Stimulated activated CD8-positive, alpha-beta memory T cell treated with anti-CD3 and anti-CD28 coated beads, Interleukin-7, amount 100 ng/mL, for 1 hour (primary cell): ENCODE results near the gene SPANXD.
"Not testable (repeated sequence)": the region's sequence is repeated elsewhere in the genome, so short reads cannot be mapped to it uniquely, and the experiment has no call there.

Experiments used
- DNase-seq, 2 donors: peaks; one replicate each; pipeline ENCODE4 v3.0.0-alpha.2; 2020; ENCODE audit warnings: low read depth in 2 of 2

Gene SPANXD

GRCh38 chrX:141698639-141699038, at the start of gene SPANXD:
Gene SPANXD (minus strand): TSS chrX:141698739. CDS start chrX:141698405, 334 bp downstream.
- DNase-seq = not testable (repeated sequence)

DNA sequence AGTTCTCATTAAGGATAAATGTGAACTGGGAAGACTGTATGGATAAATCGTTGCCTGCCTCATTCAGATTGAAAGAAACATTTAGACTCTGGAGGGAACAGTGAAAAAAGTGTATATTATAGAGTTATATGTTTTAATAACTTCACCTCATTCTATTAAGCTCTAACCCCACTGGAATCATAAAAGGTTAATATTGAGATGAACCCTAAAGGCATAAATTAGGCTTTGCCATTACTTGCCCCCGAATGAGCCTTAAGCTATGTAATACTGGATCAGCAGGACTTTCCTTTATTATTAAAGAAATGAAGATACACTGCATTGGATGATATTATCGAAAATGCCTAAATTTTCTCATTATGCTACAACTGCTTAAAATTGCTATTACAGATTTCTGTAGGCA, 44.1 kb upstream of the SPANXD start:
- no peak for DNase-seq

- no peak for DNase-seq
Observed at GRCh38 chrX:141736656-141737055, 38.1 kb upstream of the SPANXD start.

- DNase-seq = no peak
Observed at GRCh38 chrX:141733371-141733770, 34.8 kb upstream of the SPANXD start.

DNA sequence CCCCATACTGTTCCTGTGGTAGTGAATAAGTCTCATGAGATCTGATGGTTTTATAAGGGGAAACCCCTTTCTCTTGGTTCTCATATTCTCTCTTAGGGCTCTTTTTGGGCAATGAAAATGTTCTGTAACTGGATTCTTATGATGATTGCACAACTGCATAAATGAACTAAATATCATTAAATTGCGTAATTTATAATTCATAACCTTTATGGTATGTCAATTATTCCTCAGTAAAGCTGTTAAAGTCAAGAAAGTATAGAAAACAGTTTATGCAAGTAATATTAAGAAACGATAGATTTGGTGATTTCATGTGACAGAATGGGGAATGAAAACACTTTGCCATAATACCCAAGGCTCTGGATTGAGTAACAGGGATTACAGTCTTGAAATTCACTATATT, 33.5 kb upstream of the SPANXD start:
- DNase-seq = no peak

DNA sequence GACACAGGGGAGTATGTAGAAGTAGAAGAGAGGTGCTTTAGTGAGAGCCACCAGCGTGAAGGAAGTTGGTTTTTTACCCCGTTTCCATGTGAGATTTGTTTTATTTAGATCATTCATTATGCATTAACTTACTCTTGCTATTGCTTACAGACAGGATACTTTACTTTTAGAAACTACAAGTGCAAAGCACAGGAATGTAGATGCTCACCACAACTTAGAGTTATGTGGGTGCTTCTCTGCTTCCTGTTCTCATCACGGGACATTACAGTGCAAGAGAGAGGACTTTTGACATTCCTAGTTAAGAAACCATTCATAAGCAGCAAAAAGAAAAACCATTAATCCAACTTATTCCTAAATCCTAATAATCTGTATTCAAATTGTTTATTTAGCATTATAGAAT, 25.6 kb upstream of the SPANXD start:
- DNase-seq = no peak

GRCh38 chrX:141714680-141715079, 16.1 kb upstream of the SPANXD start:
- DNase-seq = no peak

DNA sequence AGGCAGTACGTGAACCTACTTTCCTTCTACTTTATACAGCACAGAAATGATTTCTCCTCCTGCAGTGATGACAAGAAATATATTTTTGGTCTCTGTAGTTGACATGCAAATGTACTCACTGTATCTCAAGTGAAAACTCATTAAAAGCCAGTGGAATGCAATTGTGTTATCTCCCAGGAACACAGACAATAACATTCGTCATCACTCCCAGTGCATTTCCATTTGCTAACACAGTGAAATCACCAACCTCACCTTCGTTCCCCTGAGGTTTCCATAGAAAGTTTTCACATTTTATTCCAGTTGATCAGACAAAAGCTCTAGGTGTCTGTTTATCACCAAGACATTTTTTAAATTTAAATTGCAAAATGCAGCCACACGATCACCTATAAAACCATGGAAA, 2.5 kb upstream of the SPANXD start:
- no peak for DNase-seq

- no peak for DNase-seq
Observed at GRCh38 chrX:141673946-141674345, 24.6 kb downstream of the SPANXD start.

GRCh38 chrX:141669689-141670088, 28.9 kb downstream of the SPANXD start:
- DNase-seq = no peak

- DNase-seq = no peak
Observed at GRCh38 chrX:141668371-141668770, 30.2 kb downstream of the SPANXD start.

DNA sequence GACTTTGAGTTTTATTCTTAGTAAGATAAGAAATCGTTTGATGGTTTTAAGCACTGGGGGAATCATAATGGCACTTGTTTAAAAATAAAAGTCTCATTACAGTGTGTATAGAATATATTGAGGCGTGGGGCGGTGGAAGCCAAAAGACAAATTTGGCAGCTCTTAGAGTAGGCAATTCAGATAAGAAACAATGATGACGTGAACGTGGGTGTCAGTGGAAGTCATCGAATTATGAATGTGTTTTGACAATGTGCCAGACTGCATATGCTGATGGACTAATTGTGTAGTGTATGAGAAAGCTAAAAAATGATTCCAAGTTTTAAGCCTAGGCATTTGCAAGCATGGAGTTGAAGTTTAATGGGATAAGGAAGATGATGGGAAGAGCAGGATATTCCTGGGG, 35.8 kb downstream of the SPANXD start:
- DNase-seq = no peak

GRCh38 chrX:141652286-141652685, 46.3 kb downstream of the SPANXD start:
- no peak for DNase-seq
